OCI-LY7 (cell line): ENCODE results near the gene PWWP2B. TPM values are rescaled to one million over a fixed set of nuclear protein-coding genes. Genes with fewer than 3 reads are reported as not detected.

Experiments
- BruUV-seq: library from RNA; stranded (reverse); fragments of 400-500 nt; replicated peaks from 2 replicates; lab custom pipeline; 2021; lab: Mats Ljungman, UMichigan
- CTCF ChIA-PET: fragments of 300-600 bp; sonication (Branson Sonifier 250); formaldehyde crosslinking; loops from one replicate; lab custom pipeline; 2022; ENCODE audit warnings: antibody characterized with exemption; ENCODE audit not compliant: unreplicated experiment; lab: Charles Lee
- POLR2A ChIA-PET: fragments of 300-600 bp; sonication (Branson Sonifier 250); formaldehyde crosslinking; loops from one replicate; lab custom pipeline; 2022; ENCODE audit warnings: antibody characterized with exemption; lab: Charles Lee
- DNase-seq: peaks from one replicate; pipeline ENCODE4 v3.0.0-alpha.2; 2015; ENCODE audit warnings: low spot score
- H2AFZ ChIP-seq: fragments of 200-600 bp; sonication (generic), shearing (Covaris generic); 2 replicates; pipeline ENCODE4 v1.6.1; 2014; ENCODE audit warnings: mild to moderate bottlenecking, antibody characterized with exemption, low read length, moderate library complexity
- H3K27ac ChIP-seq: fragments of 200-600 bp; sonication (generic); 2 replicates; pipeline ENCODE4 v1.5.1; 2014; ENCODE audit warnings: mixed run types, low read depth, mild to moderate bottlenecking, moderate library complexity, low read length, inconsistent platforms; ENCODE audit not compliant: poor library complexity, severe bottlenecking
- H3K36me3 ChIP-seq: fragments of 200-600 bp; sonication (generic); 2 replicates; pipeline ENCODE4 v1.6.1; 2014; ENCODE audit warnings: mild to moderate bottlenecking, antibody characterized with exemption, low read length, moderate library complexity, mixed read lengths; ENCODE audit not compliant: insufficient read depth
- H3K4me1 ChIP-seq: fragments of 200-600 bp; sonication (generic); 2 replicates; pipeline ENCODE4 v1.5.1; 2014; ENCODE audit warnings: mild to moderate bottlenecking, low read length; ENCODE audit not compliant: insufficient read depth, poor library complexity, severe bottlenecking
- H3K4me2 ChIP-seq: fragments of 200-600 bp; sonication (generic); 2 replicates; pipeline ENCODE4 v1.6.1; 2014; ENCODE audit warnings: mild to moderate bottlenecking, low read length
- H3K4me3 ChIP-seq: fragments of 200-600 bp; sonication (generic); 2 replicates; pipeline ENCODE4 v1.5.1; 2014; ENCODE audit warnings: mild to moderate bottlenecking, low read depth, low read length; ENCODE audit not compliant: poor library complexity, severe bottlenecking
- H3K79me2 ChIP-seq: fragments of 200-600 bp; sonication (generic); 2 replicates; pipeline ENCODE4 v1.6.1; 2016; ENCODE audit warnings: low read depth, mild to moderate bottlenecking, low read length, moderate library complexity, mixed read lengths; ENCODE audit not compliant: insufficient read depth
- H3K9me2 ChIP-seq: fragments of 200-600 bp; sonication (generic); 2 replicates; pipeline ENCODE4 v1.6.1; 2016; ENCODE audit warnings: mild to moderate bottlenecking, low read length, mixed read lengths; ENCODE audit not compliant: insufficient read depth
- H3K9me3 ChIP-seq: fragments of 200-600 bp; sonication (generic); 2 replicates; pipeline ENCODE4 v1.6.1; 2014; ENCODE audit warnings: mild to moderate bottlenecking, mixed run types, low read length, mixed read lengths
- H4K20me1 ChIP-seq: fragments of 200-600 bp; sonication (generic); 2 replicates; pipeline ENCODE4 v1.6.1; 2014; ENCODE audit warnings: mild to moderate bottlenecking, antibody characterized with exemption, low read length, moderate library complexity, mixed read lengths; ENCODE audit not compliant: insufficient read depth
- CTCF ChIP-seq: fragments of 200-600 bp; sonication (generic); conservative IDR thresholded peaks from 2 replicates; pipeline ENCODE4 v1.5.1; 2014; ENCODE audit warnings: mild to moderate bottlenecking, antibody characterized with exemption, low read length, moderate library complexity, mixed read lengths
- EZH2phosphoT487 ChIP-seq: fragments of 200-600 bp; sonication (generic); IDR thresholded peaks from 2 replicates; pipeline ENCODE4 v1.6.1; 2018; ENCODE audit warnings: low read depth, borderline replicate concordance, mild to moderate bottlenecking, mixed run types, antibody characterized with exemption, low read length, moderate library complexity, mixed read lengths
- intact Hi-C: fragments of 100-400 bp; cut with micrococcal nuclease; formaldehyde crosslinking; loops from one replicate; pipeline ENCODE4 v1.10.0; 2022; ENCODE audit not compliant: unreplicated experiment
- total RNA-seq, 2 experiments: library from RNA; depleted of rRNA in 1 of 2; stranded (reverse); fragments of >200 nt in 1 of 2; shearing (Covaris generic) in 1 of 2; gene quantifications; 2 replicates each; pipeline ENCODE4 v1.2.3, GENCODE V29; 2014 to 2022

PWWP2B gene
- total RNA-seq, 2 experiments from 2014 or later = 5.9 to 10.6 TPM

GRCh38 chr10:132466520-132467463 is 69.8 kb downstream of the PWWP2B start:
- H3K9me3 ChIP-seq = no peaks in the 10 kb centered on the region
- H3K9me2 ChIP-seq = no peaks in the 10 kb centered on the region
- H3K4me3 ChIP-seq = no peak overlapping the region
- ChIA-PET POLR2A (interaction anchor here (1.2 kb wide), 1 partner anchor 81 kb away, joined by 3 read pairs; no protein-coding TSS in a partner anchor), CTCF (interaction anchor here (0.9 kb wide), 1 partner anchor 218 kb away, joined by 8 read pairs; no protein-coding TSS in a partner anchor)
- no peak overlapping the region for H2AFZ ChIP-seq
- H4K20me1 ChIP-seq = no peaks in the 10 kb centered on the region
- no peaks in the 10 kb centered on the region for H3K36me3 ChIP-seq
- H3K27ac ChIP-seq = no peak overlapping the region
- no peak overlapping the region for H3K4me2 ChIP-seq
- no peaks in the 10 kb centered on the region for H3K79me2 ChIP-seq
- intact Hi-C loops = no loop called here
- no TSS peak for BruUV-seq
- no peaks in the 10 kb centered on the region for H3K4me1 ChIP-seq
- no peak for DNase-seq
- no peak for TF ChIP-seq CTCF
- TF ChIP-seq EZH2phosphoT487 = no peak

Other genes with a start within 250 kb of the PWWP2B start
- gene DPYSL4, start 210.3 kb upstream of the PWWP2B start, total RNA-seq (2014; rRNA removed; shearing (Covaris generic)) = not detected in 2 replicates
- not detected in 2 replicates for gene DPYSL4, start 210.3 kb upstream of the PWWP2B start, total RNA-seq (2022)
- 13.1 and 16.8 TPM in 2 replicates for gene STK32C, start 89.2 kb upstream of the PWWP2B start, total RNA-seq (2014; rRNA removed; shearing (Covaris generic))
- 30.4 and 32.4 TPM in 2 replicates for gene STK32C, start 89.2 kb upstream of the PWWP2B start, total RNA-seq (2022)
- 10.0 and 13.0 TPM in 2 replicates for gene LRRC27, start 65.0 kb upstream of the PWWP2B start, total RNA-seq (2014; rRNA removed; shearing (Covaris generic))
- gene LRRC27, start 65.0 kb upstream of the PWWP2B start, total RNA-seq (2022) = 16.1 and 17.3 TPM in 2 replicates
- gene INPP5A, start 140.6 kb downstream of the PWWP2B start, total RNA-seq (2014; rRNA removed; shearing (Covaris generic)) = 11.0 and 14.5 TPM in 2 replicates
- 15.7 and 18.4 TPM in 2 replicates for gene INPP5A, start 140.6 kb downstream of the PWWP2B start, total RNA-seq (2022)